HuH-7 (cell line): ENCODE measurements around the gene PGPEP1.
"Not testable (repeated sequence)": the region's sequence is repeated elsewhere in the genome, so short reads cannot be mapped to it uniquely, and the experiment has no call there.

Source experiments
- DNase-seq: peaks from one replicate; pipeline ENCODE4 v3.0.0; 2011; ENCODE audit warnings: low spot score

The PGPEP1 gene

DNA sequence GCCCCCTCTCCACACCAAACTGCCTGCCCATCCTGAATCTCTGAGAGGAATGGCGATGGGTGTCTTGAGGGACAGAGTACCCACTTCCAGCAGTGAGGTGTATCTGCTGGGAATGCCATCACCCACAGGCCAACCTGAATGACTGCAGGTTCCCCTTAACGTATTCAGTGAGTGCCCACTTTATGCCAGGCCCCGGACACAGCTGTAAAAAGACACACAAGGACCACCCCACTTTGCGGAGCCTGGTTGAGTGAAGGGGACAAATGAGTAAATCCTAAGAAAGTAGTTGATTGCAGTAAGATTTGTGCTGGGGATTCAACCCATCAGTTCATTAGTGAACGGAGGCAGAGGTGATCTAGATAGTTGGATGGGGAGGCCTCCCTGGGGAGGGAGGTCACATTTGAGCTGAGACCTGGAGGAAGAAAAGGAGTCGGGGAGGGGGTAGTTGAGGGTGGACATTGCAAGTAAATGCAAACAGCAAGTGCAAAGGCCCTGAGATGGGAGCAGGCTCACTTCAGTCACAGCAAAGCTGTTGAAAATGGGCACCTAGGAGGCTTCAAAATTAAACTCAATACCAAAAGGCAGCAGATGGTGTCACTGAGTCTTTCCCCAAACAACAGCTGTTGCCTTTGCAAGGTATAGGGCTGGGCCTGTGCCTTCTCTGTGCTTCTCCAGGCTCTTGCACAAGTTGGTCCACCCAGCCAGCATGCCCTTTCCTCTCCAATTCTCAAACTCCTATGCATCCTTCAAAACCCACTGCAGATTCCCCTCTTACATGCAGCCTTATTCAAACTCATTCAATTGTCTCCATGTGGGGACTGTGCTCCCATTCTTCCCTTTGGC is 49.9 kb downstream of the PGPEP1 start:
- no peak for DNase-seq

DNA sequence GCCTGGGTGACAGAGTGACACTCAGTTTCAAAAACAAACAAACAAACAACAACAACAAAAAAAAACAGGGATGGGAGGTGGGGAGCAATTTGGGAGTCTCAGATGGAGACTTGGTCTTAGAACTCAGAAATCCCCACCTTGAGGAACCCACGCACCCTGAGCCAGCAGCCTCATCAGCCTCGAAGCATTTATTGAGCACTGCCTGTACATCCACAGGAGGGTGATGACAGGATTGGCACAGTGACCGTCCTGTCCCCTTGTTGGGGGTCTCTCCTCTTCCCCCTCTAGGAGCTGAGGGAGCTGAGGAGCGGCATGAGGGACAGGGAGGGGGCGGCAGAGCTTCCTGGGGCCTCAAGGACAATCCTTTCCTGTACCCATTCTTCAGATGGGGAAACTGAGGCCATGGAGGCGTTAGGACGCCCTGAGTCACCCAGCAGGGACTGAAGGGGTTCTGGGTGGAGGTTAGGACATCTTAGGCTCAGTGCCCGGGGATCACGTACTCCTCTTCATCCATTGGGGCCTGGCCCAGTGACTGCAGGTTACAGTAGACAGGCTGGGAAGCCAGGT is 51.2 kb downstream of the PGPEP1 start:
- no peak for DNase-seq

DNA sequence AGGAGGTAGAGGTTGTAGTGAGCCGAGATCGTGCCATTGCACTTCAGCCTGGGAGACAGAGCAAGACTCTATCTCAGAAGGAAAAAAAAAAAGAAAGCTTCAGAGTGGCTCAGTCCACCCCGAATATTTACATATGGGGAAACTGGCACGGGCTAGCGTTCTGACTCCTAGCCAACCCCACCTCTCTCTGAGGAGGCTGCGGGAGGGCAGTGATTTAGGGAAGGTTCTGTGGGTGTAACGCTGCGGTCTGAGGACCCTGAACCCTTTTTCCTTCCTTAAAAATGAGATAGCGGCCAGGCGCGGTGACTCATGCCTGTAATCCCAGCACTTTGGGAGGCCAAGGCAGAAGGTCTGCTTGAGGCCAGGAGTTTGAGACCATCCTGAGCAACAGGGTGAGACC is 52.0 kb downstream of the PGPEP1 start:
- DNase-seq, result no peak

DNA sequence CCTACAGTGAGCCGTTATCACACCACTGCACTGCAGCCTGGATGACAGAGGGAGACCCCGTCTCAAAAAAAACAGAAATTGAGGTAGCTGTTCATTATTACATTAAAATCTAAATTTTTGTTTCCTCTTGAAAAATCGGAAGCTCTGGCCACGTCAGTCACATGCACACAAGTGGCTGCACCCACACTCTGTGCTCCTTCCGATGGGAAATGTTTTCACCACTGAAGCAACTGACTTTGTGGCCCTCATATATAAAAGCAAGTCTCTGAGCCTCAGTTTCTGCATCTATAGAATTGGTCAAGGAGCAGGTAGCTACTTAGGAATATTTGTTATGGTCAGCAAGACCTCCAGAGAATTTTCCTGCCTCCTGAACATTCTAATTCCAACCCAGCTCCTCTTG is 52.5 kb downstream of the PGPEP1 start:
- DNase-seq, result no peak

DNA sequence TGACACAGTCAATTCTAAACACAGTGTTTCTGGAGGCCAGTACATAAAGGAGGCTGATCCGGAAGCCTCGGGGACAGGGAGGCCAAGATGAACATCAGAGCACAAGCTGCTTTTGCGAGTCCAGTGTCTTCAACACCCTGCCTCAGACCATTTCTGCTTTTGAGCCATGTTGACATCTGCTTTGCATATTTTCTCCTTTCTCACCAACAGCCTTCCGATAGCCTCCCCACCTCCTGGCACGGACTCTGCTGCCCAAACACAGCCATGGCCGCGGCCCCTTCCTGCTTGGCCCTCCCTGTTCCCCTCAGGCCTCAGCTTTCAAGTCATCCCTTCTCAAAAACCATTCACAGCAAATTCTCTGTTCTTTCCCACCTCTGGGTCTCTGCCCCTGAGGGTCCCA is 53.4 kb downstream of the PGPEP1 start:
- no peak for DNase-seq

DNA sequence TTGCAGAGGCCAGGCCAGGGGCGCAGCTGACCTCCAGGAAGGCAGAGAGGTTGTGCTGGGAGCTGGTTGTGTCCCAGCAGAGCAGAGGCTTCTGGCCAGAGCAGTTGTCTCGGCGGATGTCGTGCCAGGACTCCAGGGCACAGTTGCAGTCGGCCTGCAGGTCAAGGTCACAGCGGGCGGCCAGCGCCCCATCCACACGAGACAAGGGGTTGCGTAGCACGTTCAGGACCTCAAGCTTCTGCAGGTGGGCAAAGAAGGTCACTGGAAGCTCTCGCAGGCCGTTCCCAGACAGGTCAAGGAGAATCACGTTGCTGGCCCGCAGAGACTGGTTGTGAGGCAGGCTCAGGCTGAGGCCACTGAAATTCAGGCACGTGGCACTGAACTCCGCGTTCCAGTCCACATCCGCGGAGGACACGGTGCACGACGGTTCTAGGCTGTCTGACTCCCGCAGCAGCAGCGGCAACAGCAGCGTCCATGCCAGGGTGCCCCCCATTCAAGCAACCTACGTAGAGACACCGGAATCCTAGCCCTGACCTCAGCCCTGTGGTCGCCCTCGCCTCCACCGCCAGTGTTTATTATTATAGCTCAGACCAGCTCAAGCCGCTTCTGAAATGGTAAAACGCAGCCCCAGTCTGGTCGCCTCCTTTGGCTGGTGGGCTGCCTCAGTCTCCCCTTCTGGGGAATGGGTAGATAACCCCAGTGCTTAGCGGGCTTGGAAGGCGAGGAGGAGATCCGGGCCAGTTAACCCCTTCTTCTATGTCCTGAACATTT is 56.3 kb downstream of the PGPEP1 start:
- no peak for DNase-seq

DNA sequence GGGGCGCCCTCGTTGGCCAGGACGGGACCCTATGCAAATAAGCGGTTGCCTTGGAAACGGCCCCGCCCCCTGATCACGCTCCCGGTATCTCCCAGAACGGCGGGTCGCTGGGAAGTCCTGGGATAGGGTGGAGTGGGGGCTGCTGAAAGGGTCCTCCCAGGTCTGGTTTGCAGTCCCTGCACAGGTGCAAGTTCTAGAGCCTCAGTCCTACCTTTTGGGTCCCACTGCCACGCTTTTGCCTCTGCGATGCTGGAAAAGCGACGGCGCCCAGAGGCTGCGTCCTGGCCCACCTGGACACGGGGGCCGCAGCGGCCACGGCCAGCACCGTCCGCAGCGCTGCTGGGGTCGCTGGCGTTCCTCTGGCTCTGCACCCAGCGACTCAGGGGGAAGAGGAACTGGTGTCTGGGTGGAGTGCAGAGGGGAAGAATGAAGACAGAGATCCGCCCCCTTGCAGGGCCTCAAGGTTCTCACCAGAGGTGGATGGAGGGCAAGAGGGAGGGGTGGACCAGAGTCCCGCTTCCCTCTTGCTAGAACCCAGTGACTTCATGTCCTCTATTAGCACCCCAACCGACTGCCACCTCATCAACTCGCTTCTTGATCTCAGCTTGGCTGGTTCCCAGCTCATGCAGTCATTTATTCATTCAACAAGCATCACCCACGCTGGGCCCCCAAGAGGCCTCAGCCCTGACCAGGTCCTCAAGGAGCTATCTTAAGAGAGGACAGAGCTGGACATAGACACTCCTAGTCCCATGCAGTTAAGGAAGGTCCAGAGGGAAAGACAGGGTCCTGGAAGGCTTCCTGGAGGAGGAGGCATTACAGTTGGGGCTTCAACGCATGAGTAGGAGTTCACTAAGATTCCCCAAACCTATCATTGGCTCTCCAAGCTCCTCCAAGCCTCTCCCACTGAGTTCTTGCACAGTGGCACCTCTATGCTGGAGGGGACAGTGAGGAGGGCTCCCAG is 57.1 kb downstream of the PGPEP1 start, which contains the start of gene LRRC25:
LRRC25 (minus strand) TSS at position 381 of the 961 bp plus-strand sequence. CDS start 659 bp downstream, outside the sequence.
- DNase-seq, result no peak

DNA sequence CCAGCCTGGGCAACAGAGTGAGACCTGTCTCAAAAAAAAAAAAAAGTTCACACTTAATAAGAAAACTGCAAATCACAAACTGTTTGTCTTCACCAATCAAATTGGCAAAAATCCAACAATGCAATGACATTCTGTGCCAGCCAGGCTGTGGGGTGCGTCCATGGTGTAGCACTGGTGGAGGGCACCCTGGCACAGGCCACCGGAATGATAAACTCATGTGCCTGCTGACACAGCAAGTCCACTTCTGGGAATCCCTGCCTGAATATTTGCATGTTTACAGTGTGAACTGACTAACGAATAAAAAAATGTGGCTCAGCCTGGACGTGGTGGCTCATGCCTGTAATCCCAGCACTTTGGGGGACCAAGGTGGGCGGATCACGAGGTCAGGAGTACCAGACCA is 58.6 kb downstream of the PGPEP1 start:
- DNase-seq, result no peak

DNA sequence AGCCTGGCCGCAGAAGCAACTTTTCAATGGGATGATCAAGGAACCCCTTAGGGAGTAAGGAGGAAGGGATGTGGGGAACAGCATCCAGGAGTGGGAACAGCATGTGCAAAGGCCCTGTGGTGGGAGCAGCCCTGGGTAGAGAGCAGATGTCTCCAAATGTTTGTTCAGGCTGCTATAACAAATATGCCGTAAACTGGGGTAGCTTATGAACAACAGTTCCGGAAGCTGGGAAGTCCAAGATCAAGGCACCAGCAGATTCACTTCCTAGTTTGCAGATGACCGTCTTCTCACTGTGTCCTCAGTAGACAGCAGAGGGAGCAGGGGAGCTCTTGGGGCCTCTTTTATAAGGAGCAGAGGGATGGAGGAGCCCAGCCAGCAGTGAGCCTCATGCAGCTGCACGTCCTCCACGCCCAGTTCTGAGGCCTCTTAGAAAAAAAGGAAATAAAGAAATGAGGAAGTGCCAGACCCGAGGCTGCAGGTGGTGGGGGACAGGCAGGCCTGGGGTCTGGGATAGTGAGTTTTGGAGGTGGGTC is 61.2 kb downstream of the PGPEP1 start:
- DNase-seq, result no peak

DNA sequence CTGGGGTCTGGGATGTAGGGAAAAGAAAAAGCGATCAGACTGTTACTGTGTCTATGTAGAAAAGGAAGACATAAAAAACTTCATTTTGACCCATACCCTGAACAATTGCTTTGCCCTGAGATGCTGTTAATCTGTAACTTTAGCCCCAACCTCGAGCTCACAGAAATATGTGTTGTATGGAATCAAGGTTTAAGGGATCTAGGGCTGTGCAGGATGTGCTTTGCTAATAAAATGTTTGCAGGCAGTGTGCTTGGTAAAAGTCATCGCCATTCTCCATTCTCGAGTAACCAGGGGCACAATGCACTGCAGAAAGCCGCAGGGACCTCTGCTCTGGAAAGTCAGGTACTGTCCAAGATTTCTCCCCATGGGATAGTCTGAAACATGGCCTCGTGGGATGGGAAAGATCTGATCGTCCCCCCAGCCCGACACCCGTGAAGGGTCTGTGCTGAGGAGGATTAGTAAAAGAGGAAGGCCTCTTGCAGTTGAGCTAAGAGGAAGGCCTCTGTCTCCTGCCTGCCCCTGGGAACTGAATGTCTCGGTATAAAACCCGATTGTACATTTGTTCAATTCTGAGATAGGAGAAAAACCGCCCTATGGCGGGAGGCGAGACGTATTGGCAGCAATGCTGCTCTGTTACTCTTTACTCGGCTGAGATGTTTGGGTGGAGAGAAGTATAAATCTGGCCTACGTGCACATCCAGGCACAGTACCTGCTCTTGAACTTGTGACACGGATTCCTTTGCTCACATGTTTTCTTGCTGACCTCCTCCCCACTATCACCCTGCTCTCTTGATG is 62.3 kb downstream of the PGPEP1 start:
- not testable (repeated sequence) for DNase-seq

DNA sequence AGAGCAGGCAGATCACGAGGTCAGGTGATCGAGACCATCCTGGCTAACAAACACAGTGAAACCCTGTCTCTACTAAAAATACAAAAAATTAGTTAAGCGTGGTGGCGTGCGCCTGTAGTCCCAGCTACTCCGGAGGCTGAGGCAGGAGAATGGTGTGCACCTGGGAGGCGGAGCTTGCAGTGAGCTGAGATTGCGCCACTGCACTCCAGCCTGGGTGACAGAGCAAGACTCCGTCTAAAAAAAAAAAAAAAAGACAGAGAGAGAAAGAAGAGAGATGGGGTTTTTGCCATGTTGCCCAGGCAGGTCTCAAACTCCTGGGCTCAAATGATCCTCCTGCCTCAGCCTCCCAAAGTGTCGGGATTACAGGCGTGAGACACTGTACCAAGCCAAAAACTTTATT is 65.4 kb downstream of the PGPEP1 start:
- not testable (repeated sequence) for DNase-seq

DNA sequence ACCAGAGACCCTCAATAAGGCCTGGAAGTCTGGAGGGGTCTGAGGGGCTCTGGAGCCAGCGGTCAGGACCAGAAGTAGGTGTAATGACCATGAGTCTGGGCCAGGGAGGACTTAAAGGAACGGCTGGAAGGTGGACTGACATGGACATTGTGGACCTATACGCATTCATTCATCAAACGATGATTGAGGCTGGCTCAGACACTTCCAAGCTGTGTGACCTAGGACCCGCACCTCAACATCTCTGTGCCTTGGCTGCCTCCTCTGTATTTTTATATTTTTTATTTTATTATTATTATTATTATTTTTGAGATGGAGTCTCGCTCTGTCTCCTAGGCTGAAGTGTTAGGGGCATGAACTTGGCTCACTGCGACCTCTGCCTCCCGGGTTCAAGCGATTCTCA is 66.4 kb downstream of the PGPEP1 start:
- no peak for DNase-seq

DNA sequence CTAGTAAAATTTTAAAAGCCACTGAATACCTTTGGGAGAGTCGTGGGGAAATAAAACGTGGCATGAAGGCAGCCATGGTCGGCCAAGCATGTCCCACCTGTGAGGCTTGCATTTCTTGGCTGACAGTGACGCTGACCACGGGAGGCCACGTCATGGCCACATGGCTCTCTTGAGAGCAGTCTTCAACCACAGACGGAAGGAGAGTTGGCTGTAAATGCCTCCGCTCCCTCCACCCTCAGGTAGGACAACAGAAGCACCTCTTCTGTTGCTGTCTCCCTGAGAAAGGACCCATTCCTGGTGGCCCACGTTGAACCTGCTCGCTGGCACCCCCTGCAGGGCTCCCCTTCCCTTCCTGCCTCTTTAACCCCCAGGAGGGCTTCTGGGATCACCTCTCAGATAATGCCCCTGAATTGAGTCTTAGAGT is 67.7 kb downstream of the PGPEP1 start:
- peak; percentile 71 for DNase-seq

DNA sequence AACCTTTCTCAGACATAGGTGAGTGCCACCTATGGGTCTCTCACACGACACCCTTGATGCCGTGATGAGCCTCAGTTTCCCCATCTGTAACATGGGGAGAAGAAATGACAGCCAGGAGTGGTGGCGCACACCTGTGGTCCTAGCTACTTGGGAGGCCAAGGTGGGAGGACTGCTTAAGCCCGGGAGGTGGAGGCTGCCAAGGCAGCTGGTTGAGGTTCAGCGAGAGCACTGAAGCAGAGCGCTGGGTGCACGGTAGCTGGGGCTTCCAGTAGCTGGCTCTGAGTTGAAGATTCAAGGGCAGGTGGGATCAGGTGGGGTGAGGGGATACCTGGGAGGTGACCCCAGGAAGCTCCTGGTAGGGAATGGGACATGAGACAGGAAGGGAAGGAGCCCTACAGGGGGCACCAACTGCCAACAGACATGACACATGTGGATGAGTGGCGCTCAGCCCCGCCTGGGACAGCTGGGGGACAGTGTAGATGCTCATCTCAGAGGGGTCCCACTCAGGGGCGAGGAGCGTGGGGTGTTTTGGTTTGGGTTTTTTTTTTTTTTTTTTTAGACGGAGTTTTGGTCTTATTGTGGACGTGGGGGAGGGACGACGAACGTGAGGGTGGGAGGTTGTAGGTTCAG is 72.3 kb downstream of the PGPEP1 start:
- no peak for DNase-seq

DNA sequence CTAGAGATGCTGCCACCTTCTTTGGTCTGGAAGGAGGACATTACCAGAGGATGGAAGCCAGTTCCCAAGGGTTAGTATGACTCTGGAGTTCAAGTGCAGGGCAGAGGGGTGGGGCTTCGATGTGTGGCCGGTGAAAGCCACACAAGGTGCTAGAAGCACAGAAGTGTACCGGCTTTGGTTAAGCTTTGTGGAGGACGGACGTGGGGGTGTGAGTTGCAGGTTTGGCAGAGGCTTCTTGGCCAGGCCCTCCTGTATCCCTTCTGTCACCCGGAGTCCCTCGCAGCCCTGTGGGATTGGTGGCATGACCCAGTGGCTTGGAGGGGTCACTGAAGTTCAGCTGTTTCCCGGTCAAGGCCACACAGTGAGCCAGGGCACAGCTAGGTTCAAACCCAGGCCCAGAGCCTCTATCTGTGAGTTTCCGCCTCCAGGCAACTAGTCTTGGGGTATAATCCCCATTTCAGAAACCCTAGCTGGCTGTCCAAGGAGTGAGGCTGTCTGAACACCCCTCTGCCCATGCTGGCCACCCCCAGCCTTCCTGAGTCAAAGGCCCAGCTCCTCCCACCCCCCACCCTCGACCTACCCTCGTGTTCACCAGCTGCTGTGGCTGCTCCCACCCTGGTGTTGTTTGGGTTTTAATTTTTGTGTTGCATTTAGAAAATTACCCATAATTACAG is 74.2 kb downstream of the PGPEP1 start:
- DNase-seq, result no peak

DNA sequence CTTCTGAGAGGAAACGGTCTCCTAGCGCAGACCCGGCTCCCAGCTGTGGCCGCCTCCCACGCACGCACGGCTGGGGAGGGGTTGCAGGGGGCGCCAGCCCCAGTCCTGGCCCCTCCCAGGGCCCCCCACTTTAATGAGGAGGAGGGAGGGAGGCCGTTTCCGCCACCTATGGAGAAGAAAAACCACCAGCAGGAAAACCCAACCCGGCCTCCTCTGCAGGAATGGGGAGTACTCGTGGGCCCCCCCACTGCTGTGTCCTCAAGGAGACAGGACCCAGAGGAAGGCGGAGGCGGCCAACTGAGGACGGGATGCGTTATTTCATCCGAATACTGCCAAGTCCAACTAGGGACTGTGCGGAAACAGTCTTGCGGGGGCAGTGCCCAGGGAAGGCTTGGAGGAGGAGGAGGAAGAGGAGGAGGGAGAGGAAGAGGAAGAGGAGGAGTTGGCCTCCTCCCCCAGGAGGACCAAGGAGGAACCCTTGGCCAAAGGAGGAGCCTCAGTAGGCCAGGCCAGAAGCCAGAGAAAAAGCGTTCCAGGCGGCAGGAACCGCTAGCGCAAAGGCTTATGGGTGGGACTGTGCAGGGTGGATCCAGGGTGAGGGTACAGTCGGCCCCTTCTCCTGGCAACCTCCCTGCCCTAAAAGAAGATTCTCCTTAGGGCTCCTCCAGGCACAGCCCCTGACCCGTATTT is 74.9 kb downstream of the PGPEP1 start:
- DNase-seq, result no peak

DNA sequence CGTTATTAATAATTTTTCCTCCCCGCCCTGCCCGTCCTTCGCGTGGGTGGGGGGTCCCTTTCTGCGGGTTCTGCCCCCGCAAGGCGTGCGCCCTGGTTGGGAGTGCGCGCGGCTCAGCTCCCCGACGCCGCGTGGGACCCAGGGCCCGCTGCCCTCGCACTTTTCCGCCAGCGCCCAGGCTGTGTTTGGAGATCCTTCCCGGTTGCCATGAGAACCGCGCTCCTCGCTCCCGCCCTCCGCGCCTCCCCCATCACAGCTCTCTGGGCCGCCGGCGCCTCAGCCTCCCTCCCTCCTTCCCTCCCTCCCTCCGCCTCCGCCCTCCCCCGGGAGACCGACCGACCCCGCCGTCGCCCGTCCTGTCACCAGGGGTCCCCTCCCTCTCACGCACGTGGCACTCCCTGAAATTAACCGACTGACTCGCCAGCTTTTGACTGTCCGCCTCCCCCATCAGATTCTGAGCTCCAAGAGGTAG is 76.4 kb downstream of the PGPEP1 start:
- peak; percentile 76 for DNase-seq

DNA sequence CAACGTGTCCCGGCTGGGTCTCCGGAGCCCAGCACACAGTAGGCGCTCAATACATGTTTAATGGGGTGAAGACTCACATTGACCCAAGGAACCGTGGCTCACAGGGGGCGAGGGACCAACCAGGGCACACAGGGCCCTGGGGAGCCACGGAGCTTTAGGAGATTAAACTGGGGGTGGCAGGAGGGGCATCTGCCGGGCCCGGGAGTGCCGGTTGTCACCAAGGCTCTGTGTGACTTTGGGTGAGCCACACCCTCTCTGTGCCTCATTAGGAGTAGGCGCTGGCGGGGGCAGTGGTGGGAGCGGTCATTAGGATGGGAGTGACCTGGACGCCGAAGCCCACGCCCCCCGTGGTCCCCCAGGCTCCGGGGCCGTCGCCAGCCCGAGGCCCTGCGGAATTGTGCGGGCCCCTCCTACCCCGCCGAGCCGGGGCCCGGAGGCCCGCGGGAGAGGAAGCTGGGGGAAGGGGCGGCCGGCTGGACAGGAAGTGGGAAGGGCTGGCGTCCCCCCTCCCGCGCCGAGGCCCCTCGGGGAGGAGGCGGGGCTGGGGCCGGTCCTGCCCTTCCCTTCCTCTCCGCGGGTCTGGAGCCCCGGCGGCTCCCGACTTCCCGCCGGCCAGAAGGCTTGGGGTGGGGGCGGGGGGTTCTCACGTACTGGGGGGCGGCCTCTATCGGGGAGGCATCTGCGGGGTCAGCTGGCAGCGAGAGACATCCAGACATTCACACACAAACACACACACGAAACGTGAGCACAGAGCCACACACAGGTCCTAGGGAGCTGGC is 77.0 kb downstream of the PGPEP1 start:
- peak; percentile 83 for DNase-seq
